Activated CD4-positive, CD25-positive, alpha-beta regulatory T cell treated with anti-CD3 and anti-CD28 coated beads, Interleukin-2, amount 50 U/mL, for 72 hours (primary cell): Measurements from ENCODE around the gene PAXIP1.

ENCODE experiments used
- DNase-seq: peaks from one replicate; pipeline ENCODE4 v3.0.0; 2021

PAXIP1 gene

DNA sequence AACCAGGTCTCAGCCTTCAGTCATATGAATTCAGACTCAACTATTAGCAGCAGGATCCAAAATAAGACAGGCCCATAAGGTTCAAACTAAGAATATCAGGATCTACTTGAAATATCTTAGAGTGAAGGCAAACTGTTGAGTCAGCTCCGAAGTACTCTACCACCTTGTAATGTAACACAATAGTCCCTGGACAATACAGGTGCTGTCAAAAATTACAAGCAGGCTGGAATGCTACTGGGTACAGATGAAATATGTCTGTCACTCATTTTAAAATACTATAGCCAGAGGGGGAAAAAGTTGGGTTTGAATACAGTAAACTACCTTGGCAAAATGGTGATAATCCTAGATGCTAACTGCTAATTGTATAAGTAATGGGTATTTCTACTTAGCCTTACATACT lies 6.8 kb downstream of the PAXIP1 start:
- DNase-seq, result no peak

DNA sequence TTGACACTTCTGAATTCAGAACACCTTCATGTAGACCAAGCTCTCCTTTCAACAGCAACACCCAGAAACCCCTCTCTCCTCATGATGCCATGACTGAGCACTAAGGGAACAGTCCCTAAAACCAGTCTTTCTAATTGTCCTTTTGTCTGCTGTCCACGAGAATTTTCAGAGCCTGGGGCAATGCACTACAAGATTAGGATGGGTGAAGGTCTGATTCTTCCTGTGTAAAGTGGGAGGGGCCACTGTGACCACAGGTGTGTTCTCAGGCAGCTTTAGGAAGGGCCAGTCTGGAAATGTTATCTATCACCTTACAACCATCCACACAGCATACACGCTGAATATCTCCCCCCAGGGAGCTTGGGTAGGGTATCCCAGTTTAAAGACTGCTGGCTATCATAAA lies 7.9 kb downstream of the PAXIP1 start:
- no peak for DNase-seq

DNA sequence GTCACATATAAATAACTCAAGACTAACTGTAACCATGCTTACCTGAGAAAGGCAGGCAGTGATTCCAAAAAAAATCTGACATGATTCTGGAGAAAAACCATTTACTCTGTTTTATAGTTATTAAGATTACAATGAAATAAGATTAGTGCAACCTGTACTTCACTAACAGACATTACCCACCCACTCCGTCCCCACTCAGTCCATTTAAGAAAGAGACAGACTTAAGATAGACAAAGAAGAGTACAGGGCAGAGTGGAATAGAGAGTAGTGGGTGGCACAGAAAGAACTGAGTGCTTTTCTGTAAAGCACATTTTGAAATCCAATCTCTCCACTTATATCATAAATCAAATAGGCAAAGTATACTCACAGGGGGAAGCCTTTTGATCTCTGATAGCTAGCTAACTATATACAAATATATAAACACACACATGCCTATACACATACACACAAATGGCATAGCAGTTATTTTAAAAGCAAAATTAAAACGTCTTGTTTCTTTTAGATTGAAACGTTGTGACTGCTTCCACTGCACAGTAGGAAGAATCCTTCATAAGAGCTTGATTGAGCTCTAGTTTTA lies 11.9 kb downstream of the PAXIP1 start:
- no peak for DNase-seq

DNA sequence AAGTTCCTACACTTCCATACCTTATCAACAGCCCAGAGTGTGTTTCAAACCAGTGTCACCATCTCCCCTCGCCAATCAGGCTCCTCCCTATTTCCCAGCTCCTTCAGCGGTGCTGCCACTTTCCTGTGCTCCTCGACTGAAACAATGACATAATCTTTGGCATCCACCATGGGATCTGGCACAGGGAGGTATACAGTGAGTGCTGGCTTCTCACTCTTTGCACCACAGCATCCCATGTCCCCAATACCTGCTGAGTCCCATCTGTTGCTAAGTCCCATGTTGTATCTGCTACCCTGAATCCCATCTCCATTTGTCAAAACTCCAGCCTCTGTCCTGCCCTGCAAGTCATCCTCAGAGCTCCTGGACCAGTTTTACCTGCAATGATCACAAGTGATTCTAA lies 15.4 kb downstream of the PAXIP1 start:
- DNase-seq, result no peak

DNA sequence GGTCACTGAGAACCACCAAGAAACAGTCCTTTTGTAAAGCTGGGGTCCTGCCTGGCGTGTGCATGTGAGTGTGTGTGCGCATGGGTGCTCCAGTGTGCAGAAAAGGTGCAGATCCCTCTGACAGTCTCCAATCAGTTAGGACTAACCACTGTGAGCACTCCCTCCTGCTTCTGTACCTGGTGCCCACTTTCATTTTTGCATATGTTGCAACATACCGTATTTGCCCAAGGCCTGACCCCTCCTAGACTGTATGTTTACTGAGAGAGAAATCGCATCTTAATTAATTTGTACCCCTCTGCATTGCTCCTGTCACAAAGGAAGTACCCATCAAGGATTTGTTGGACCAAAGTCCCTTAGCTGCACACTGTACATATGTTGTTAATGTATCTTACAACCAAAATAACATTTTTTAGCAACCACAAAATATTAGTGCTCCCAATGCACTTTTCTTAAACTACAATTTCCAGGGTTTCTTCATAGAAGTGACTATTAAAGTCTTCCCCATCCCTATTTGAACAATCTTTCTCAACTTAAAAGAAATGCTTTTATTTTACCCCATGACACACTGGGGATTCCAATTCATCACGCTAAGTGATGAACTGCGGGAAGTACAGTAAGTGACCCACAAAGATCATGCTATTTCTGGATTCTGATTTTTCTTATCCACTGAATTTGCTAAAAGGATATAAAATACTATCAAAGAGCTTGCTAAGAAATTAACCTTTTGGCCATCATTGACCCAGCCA lies 16.6 kb downstream of the PAXIP1 start:
- no peak for DNase-seq

DNA sequence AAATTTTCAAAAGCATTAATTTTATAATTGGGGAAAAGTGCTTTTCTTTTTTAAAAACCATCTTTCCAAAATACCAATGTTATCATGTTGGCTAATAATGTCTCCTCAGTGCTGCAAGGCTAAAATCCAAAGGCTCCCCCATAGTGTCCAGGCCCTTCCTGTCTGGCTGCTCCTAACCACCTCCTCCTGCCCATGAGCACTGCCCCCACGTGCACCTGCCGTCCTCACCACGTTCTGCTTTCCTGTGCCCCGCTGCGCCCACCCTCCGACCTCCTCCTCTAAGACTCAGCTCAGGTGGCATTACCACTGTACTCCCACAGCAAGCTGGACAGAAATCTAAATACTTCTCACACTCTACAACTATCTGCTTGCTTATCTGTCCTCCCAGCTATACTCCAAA lies 17.7 kb downstream of the PAXIP1 start:
- no peak for DNase-seq

DNA sequence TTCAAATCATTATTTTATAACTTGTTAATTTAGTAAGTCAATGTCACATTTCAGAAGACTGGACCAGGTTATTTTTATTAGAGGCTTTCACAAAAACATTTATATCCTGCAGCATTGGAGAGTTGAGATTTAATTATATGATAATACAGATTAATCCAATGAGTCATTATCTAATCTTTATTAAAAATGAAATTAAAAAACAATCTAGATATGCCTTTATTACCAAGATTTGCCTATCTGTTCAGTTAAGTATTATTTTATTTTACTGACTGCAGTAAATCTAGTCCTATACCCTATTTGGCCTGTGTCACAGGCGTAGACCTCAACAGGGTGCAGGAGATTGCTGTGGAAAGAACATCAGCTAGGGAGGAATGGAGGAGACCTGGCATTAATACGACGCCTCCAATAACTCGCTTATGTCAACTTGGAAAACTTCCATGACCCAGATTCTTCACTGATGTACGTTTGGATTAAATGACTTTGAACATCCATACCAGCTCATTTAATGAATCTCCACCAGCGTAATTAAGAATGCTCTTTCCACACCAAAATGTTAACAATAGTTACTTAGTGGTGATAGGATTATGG lies 18.2 kb downstream of the PAXIP1 start:
- DNase-seq, result no peak

DNA sequence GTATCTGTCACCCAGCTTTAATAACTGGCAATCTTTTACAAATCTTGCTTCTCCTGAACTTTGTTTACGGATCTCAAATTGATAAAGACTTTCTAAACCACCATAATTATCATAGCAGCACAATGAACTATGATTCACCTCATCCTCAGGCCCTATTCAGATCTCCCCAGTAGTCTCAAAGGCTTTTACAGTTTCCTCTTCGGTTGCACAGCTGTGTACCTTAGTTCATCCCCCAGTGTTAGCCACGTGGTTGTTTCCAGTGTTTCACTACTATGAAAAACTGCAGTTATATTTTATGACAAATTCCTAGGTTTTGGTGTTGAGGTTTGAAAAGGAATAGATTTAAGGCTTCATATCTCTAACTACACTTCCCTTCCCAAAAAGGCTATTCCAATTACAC lies 24.9 kb downstream of the PAXIP1 start:
- no peak for DNase-seq

DNA sequence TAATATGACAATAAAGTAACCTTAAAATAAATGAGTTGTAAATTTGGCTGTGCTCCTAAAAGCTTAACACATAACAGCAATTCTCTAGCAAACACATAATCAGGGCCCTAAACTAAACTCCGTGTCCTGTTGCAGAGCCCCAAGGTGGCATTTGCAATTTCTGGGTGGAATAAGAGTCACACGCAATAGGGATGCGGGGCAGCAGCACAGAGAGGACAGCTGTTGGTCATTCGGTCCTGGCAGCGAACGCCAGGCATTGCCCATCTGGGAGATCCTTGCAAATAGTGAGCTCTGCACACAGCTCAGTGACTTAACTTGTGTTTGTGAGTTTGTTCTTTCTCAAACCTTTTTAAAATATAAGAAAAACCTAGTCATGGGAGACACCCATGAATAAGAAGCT lies 25.7 kb downstream of the PAXIP1 start:
- no peak for DNase-seq

DNA sequence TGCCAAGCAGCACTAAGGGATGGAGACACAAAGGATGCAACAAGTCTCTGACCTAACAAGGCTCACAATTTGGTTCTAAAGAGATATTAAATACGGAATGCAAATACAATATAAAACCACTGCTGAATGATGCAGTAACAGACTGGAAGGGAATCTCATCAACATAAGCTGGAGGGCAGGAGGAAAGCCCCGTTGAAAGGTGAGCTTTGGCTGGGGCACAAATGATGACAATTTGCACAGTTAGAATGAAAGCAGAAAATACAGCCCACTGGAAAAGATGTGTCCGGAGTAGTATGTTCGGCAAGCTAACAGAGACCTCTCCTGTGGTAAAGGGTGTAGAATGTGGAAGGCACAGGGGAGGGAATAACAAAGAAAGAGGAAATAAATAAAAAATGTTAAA lies 26.1 kb downstream of the PAXIP1 start:
- DNase-seq, result no peak

DNA sequence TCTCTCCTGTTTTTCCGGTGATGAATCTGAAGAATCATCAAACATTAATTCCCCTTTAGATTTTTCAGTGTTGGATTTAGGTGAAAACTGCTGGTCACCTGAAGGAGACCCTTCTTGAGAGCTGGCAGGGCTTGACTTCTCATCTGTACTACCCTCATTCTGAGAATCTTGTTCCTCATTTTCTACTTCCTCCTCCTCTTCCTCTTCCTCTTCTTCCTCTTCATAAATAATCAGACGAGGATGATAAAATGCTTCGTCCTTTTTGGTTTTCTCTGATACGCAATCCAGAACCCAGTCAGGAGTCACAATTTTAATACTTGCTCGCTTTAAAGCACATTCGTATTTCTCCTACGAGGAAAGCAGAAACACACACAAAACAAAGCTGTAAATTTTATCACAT lies 26.9 kb downstream of the PAXIP1 start:
- no peak for DNase-seq

DNA sequence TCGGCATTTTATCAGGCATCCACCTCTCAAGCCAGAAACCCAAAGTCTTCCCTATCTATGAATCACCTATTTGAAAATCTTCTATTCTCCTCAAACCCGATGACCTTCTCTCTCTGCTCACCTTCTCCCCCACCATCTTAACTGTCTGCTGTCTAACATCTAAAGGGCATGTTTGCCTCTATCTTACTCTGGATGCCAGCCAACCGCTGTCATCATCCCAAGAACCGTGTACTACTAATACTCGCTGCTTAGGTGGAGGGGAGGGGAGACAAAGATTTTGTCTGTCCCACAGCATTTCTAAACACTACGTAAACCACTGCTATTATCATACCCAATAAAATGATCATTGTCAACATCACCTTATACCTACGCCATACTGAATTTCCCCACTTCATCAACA lies 29.5 kb downstream of the PAXIP1 start:
- DNase-seq, result no peak

DNA sequence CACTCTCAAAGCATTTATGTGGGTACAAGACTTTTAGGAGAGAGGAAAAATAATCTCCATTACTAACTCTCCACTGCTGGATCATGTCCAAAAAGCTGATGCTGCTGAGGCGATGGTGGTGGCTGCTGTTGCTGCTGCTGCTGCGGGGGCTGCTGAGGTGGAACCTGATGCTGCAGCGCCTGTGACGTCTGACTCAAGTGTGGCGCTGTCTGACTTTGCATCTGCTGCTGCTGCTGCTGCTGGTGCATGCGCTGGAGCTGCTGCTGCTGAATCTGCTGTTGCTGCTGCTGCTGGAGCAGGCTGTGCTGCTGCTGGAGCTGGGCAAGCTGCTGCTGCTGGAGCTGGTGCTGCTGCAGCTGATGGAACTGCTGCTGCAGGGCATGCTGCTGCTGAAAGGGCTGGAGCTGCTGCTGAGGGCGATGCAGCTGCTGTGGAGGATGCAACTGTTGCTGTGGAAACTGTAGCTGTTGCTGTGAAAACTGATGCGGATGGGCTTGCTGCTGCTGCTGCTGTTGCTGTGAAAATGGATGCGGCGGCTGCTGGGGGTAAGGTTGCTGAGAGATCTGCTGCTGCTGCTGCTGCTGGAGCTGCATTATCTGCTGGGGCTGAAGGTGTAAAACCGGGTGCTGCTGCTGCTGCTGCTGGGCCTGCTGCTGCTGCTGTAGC lies 34.5 kb downstream of the PAXIP1 start:
- no peak for DNase-seq

DNA sequence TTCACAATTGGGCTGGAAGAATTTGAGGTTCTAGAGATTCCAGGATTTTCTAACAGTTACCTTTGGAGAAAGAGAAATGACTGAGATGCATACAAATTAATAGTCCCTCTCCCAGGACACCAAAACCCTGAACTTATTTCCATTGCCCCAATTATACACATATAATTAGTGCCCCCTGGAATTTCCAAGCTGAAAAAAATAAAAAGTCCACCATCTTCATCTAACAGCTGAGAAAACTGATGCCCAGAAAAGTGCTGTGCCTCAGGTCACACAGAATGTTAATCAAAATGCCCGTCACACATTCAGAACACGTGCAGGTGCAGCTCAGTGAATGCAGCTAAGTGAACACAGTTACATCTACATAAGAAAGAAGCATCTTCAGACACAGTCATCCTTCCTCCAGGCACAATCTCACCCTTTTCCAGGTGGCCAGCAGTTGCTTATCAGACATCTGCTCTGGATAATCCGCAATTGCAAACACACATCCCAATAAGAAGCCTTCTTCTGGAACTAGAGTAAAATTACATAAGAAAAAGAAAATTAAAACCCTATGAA lies 35.4 kb downstream of the PAXIP1 start:
- no peak for DNase-seq

DNA sequence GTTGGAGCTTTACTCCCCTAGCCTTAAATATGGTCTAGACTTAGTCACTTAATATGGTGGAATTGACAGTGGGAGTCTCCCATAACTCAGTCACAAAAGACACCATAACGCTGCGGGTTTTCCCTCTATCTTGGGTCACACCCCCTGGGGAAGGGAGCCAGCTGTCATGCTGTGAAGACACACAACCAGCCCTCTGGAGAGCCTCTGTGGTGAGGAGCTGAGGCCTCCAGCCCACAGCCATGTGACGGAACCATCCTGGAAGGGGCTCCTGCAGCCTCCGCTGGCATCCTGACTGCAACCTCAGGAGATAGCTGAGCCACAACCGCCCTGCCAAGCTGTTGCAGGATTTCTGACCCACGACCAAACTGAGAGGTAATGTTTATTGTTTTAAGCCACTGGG lies 37.9 kb downstream of the PAXIP1 start:
- no peak for DNase-seq

DNA sequence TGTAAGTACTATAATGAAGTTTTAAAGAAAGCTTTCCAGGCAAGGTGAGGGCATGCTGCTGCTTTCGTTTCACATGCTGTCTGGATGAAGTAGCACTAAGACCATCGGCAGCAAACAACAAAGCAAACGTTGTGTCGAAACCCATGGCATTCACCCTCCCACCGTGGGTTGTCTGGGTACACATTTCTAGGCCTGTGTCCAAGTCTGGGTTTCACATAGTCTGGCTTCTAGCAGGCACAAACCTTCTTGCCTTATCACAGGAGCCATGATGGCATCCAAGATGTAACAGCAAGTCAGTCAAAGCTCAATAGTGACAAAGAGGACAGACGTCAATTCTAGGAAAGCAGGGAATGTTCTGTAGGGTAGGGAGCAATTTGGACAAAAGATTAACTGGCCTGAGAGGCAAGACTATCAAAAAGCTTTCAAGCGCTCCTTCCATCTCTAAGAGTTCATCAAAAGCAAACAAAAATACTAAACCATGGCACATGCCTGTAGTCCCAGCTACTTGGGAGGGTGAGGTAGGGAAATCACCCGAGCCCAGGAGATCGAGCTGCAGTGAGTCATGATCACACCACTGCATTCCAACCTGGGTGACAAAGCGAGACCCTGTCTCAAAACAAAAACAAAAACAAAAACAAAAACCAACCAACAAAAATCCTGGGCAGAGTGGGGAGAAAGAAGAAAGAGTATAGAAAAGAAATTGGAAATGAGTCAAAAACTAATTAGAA lies 42.7 kb downstream of the PAXIP1 start:
- no peak for DNase-seq

DNA sequence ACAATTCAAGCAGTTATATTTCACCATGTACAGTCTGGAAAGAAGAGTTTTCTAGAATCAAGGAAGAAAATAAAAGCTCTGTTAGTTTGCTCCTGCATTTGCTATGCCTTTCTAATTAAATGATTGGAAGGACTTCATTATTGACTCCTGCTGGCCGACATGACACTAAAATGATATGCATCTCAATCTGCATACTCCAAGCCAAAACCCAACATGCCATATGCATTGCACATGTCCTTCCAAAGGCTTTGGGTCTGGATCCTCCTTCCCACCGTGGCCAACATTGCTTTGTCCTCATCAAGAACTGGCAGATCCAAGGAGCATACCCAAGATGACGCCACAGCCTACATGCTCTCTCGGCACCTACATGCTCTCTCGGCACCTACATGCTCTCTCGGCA lies 46.5 kb downstream of the PAXIP1 start:
- DNase-seq, result no peak

DNA sequence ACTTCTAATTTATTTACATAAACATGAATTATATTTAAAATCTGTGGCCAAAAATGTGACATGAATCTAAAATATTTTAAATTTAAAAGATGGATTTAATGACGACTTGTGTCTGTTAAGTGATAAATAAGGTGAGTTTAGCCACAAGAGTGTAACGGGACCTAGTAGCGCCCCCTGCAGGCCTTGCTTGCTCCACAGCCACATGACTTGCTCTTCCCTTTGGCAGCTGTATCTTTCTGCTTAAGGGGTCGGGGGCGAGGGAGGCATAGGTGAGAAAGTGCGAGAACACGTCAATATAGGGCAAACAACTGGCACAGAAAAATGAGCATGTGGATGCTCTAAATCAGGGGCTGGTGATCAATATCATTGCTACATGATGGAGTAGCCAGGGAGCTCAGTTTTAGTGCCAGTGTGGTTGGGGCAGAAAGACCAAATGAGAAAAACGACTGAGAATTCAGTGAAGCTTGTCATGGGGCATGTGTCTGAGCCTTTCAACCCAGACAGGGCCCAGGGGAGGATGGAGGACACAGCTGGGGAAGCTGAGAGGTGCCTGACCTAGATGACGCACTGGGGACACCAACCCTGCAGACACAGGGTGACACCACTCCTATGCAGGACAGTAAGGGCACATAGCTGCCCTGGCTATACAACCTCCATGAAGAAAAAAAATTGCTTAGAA lies 49.8 kb downstream of the PAXIP1 start:
- peak; percentile 72 for DNase-seq

DNA sequence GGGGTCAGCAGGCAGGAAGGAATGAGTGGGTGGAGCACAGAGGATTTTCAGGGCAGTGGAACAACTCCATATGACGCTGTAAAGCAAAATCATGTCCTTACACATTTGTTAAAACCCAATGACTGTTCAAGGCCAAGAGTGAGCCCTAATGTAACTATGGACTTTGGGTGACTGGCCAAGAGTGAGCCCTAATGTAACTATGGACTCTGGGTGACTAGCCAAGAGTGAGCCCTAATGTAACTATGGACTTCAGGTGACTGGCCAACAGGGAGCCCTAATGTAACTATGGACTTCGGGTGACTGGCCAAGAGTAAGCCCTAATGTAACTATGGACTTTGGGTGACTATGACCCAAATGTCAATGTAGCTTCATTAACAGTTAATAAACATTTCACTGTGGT lies 52.0 kb downstream of the PAXIP1 start:
- DNase-seq, result no peak

DNA sequence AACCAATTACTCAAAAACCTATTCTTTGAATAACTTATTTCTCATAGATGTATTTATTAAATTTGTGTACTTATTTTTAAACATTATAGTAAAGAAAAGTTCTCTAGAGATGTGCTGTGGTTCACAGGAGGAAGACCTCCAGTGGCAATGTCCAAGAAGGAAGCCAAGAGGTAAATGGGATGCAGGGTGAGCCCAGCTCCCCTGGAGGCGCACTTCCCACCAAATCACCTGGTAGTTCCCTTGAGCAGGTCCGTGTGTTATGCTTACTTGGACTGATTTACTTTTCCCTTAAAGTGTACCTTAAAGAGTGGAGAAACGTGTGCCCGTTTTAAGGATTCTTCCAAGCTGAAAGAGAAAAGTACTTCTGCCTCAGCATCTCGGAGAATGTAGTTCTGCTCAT lies 55.3 kb downstream of the PAXIP1 start:
- no peak for DNase-seq

DNA sequence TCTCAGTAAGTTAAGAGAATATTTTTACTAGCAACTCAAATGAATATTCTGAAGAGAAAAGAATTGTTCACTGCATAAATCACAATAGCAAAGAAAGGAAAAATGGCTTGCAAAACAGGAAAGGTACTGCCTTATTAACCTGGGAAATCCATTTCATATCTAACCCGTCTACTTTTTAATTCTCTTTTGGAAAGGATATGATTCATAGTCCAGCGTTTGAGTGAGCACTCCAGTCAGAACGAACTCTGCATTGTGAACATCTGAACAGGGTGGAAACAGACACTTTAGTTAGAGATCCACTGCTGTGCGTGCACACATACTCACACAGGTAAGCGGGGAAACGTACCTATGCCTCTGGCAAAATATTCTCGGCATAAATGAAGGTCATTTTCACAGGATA lies 56.8 kb downstream of the PAXIP1 start:
- DNase-seq, result no peak

DNA sequence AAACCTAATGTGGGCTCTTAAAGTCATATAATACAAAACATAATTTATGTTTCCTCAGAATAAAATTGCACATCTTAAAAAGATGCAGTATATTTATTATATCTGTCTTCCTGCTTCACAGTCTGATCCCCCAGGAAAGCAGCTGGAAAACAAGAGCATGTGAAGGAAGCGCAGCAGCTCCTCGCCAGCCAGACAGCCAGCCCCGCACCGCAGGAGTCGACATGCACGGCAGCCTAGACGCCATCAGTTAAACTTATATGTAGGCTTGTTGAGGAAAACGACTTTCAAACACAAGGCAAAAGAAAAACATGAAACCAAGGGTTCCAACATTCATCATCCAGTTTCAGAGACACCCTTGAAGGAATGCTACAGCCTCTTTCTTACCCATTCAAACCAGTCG lies 59.0 kb downstream of the PAXIP1 start:
- DNase-seq, result no peak

DNA sequence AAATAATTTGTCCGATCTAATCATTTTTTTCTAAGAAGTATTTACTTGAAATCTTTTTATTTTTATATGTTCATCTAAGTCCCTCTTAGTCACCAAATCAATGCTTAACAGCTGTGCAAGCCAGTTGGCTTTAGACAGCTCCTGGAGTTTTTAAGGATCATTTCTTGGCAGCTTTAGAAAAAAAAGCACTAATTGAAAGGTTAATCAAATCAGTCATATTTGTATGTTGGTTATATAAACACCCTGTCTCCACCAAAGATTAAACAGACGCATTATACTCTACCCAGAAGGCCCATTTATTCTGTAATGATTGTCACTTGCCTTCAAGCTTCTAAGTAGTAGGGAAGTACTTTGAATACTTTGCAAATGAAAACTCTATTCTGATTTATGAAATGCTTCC lies 60.2 kb downstream of the PAXIP1 start:
- no peak for DNase-seq
